Prostate gland (tissue), 2 donors: Measurements from ENCODE around the gene SIGLECL1.

Experiments
- CTCF ChIP-seq, 4 experiments: fragments of 200-600 bp in 2 of 4; fragments of 450-650 bp in 2 of 4; sonication (generic) in 2 of 4; IDR thresholded peaks; 1 replicate in 3 of 4; 2 replicates in 1 of 4; pipeline ENCODE4 v1.5.1; 2016 to 2019; ENCODE audit warnings: antibody characterized with exemption in 4 of 4, mild to moderate bottlenecking in 2 of 4, moderate library complexity in 2 of 4
- POLR2AphosphoS5 ChIP-seq: sonication (generic); formaldehyde crosslinking; IDR thresholded peaks from one replicate; pipeline ENCODE4 v1.6.1; 2017; ENCODE audit warnings: antibody characterized with exemption

DNA sequence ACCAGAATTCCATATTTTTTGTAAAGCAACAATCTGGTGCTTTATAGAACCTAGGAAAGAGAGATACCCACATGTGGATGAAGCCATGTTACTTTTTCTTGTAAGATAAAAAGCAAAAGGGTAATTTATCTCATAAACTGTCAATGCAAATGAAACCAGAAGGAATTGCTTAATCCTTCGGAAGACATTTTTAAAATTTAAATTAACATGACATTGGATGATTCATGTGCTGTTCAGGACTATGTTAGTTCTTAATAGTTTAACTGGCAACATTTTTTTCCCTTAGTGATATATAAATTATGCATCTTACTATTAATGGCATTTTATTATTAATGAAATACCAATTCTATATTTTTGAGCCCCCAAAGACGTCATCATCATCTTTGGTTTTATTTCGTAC, 34.8 kb downstream of the SIGLECL1 start:
- TF ChIP-seq CTCF (IDR thresholded peaks at IDR 0.05) (no peak), POLR2AphosphoS5 (no peak)
